GM12875 (cell line): ENCODE measurements around the gene FREM2.

Experiments used
- H3K4me3 ChIP-seq: one replicate; pipeline ENCODE4 v1.5.1; 2011; ENCODE audit warnings: low read depth, low read length, control low read depth
- TF ChIP-seq, protein P1 (sequence below): IDR thresholded peaks from 2 replicates; pipeline ENCODE4 v1.5.1; 2011; ENCODE audit warnings: low read depth, mild to moderate bottlenecking, control low read depth, inconsistent platforms, low read length, moderate library complexity, borderline replicate concordance; ENCODE audit not compliant: insufficient read depth

FREM2 gene, protein sequence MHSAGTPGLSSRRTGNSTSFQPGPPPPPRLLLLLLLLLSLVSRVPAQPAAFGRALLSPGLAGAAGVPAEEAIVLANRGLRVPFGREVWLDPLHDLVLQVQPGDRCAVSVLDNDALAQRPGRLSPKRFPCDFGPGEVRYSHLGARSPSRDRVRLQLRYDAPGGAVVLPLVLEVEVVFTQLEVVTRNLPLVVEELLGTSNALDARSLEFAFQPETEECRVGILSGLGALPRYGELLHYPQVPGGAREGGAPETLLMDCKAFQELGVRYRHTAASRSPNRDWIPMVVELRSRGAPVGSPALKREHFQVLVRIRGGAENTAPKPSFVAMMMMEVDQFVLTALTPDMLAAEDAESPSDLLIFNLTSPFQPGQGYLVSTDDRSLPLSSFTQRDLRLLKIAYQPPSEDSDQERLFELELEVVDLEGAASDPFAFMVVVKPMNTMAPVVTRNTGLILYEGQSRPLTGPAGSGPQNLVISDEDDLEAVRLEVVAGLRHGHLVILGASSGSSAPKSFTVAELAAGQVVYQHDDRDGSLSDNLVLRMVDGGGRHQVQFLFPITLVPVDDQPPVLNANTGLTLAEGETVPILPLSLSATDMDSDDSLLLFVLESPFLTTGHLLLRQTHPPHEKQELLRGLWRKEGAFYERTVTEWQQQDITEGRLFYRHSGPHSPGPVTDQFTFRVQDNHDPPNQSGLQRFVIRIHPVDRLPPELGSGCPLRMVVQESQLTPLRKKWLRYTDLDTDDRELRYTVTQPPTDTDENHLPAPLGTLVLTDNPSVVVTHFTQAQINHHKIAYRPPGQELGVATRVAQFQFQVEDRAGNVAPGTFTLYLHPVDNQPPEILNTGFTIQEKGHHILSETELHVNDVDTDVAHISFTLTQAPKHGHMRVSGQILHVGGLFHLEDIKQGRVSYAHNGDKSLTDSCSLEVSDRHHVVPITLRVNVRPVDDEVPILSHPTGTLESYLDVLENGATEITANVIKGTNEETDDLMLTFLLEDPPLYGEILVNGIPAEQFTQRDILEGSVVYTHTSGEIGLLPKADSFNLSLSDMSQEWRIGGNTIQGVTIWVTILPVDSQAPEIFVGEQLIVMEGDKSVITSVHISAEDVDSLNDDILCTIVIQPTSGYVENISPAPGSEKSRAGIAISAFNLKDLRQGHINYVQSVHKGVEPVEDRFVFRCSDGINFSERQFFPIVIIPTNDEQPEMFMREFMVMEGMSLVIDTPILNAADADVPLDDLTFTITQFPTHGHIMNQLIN (N-terminal part only)

DNA sequence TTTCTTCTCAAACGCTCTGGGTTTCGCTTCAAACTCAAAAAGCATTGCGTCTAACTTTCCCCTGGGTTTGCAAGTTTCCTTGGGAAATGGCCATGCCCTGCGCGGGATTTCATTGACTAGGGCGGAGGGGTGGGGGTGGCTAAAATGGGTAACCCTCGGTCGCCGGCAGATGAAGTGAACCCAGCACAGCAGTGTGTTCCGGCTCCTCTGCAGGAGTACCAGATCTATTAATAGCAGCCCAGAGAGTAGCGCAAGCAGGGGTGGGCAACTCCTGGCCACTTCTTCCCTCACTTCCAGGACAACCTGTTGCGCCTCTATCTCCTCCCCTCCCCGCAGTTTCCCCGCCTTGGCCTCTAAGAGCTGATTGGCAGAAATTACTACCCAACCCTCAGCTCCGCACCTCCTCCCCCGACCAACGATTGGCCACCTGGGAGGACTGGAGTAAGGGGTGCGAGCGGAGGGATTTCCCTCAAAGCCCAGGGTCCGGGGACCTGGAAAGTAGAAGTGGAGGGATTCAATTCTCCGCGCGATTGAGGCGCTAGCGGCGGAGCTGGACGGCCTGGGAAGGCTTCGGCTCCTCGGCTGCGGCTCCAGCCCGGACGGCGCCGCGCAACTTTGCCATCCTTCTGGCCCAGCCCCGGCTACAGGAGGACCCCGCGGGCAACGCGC lies at the start of gene FREM2:
Gene FREM2 (plus strand): TSS at position 501 of the 669 bp plus-strand sequence. CDS start 268 bp downstream, outside the sequence.
- H3K4me3 ChIP-seq, result no peak within 1 kb of the TSS
- TF ChIP-seq, protein P1, sequence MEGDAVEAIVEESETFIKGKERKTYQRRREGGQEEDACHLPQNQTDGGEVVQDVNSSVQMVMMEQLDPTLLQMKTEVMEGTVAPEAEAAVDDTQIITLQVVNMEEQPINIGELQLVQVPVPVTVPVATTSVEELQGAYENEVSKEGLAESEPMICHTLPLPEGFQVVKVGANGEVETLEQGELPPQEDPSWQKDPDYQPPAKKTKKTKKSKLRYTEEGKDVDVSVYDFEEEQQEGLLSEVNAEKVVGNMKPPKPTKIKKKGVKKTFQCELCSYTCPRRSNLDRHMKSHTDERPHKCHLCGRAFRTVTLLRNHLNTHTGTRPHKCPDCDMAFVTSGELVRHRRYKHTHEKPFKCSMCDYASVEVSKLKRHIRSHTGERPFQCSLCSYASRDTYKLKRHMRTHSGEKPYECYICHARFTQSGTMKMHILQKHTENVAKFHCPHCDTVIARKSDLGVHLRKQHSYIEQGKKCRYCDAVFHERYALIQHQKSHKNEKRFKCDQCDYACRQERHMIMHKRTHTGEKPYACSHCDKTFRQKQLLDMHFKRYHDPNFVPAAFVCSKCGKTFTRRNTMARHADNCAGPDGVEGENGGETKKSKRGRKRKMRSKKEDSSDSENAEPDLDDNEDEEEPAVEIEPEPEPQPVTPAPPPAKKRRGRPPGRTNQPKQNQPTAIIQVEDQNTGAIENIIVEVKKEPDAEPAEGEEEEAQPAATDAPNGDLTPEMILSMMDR, result no peak

DNA sequence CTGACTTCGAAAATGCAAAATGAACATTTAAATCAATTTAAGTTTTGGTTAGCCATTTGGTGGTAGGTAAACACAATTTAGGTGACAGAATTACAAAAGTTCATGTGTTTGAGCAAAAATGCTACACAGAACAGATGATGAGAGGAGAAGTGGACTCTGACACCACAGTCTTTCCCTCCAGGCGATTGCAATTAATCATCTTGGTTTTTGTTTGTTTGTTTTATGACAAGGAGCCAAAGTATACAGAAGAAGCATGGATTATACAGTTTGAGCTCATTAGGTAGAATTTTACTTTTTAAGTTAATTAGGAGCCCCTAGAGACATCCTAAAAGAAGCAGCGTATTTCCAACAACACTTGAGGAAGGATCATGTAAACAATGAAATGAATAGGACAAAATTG lies 49.3 kb upstream of the FREM2 start:
- TF ChIP-seq, protein P1, result no peak
- H3K4me3 ChIP-seq, result no peak overlapping the region

DNA sequence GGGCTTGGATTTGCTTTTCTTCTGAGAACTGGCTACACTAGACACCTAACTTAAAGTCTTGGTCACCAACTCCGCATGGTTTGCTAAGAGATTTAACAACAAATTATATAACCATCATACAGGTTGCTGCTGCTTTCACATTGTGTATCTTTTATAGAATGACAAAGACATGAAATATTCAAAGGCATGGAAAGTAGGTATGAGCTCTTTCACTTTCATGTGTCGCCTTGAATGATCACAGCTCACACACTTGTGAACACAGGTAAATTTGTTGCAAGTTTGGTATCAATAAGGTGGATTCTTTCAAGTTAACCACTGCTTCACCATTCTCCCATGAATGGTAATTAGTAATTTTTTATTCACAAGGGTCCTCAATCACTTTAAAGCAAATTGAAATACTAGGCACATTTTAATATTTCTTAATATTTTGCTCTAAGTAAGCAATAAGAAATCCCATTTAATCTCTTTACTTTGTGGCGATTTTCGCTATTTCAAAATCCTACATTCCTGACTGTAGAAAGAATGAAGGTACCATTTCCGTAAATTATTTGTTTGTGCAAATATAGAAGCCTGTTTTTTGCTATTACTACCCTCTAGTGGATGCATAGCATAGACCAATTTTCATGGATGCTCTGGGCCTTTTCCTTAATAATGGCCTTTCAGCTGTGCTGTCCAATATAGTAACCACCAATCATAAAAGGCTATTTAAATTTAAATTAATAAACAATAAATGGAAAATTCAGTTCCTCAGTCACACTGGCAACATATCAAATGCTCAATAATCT lies 45.5 kb upstream of the FREM2 start:
- H3K4me3 ChIP-seq, result no peak overlapping the region
- TF ChIP-seq, protein P1, result no peak

DNA sequence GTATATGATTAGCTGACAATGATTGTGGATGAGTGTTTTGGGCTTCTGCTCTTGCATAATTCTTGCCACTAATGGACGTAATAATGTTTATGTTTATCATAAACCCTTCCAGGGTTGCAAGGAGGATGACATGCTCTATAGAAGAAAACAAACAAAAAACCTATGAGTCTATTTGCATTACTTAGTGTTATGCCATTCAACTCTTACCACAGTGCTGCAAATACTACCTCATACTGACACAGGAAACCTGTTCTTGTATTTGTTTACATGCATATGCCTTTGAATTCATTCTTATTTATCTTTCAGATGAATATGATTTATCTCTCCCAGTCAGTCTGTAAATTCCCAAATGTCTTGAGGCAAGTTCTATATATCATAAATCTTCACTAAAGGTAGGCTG lies 39.6 kb upstream of the FREM2 start:
- TF ChIP-seq, protein P1, result no peak
- H3K4me3 ChIP-seq, result no peak overlapping the region

DNA sequence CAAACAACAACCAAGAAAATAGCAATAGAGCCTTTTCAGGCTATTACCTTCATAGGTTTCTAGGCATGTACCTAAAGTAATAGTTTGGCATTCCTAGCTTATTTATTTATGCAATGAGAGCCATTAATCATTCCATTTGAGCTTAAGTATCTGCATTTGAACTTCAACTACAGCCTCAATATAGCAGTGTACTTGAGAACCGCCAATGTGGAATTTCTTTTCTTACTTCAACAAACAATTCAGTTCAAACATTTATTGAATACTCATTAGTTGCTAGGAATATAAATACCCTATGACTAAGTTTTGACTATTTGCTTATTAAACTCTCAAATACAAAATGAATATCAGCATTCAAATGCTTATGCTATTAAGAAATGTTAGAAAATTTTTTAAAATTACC lies 38.0 kb upstream of the FREM2 start:
- TF ChIP-seq, protein P1, result no peak
- no peak overlapping the region for H3K4me3 ChIP-seq

DNA sequence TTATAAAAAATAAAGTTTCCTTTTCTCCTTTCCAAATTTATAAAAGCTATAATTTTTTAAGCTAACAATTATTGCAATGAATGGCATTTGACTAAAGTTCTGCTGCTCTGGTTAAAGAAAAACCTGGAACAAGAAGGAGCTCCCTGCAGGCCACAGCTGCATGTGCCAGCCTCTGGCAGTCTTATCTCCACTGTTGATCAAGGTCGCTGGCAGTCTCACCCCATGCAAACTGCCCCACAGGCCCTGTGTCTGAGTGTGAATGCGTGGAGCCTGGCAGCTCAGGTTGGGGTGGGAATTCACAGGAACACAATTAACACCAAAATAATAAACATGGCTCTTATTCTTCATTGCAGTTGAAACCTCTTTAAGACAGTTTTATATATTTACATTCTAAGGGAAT lies 30.2 kb upstream of the FREM2 start:
- TF ChIP-seq, protein P1, result no peak

More for the DNA sequence above, 30.2 kb upstream of the FREM2 start:
- no peak overlapping the region for H3K4me3 ChIP-seq
